GM23338 (cell line): Measurements from ENCODE around the gene LRRTM1. TPM values are rescaled to one million over a fixed set of nuclear protein-coding genes. Genes with fewer than 3 reads are reported as not detected.

ENCODE experiments used
- ATAC-seq: fragments of 200-7000 bp; cut with Tn5 transposase; 3 replicates; pipeline ENCODE4 v1.9.1; 2020
- DNase-seq: peaks from one replicate; pipeline ENCODE4 v3.0.0-alpha.2; 2015; ENCODE audit warnings: low spot score
- H2AFZ ChIP-seq: fragments of 200-600 bp; sonication (generic); 2 replicates; pipeline ENCODE4 v1.8.0; 2016; ENCODE audit warnings: antibody characterized with exemption, mild to moderate bottlenecking, moderate library complexity
- H3F3A ChIP-seq: fragments of 200-600 bp; sonication (generic); replicated peaks from 2 replicates; pipeline ENCODE4 v1.8.0; 2017; ENCODE audit warnings: antibody characterized with exemption, mixed run types, low read depth
- H3K27ac ChIP-seq: fragments of 200-600 bp; sonication (generic); 2 replicates; pipeline ENCODE4 v1.6.1; 2016; ENCODE audit warnings: low read depth
- H3K27me3 ChIP-seq: fragments of 200-600 bp; sonication (generic); 2 replicates; pipeline ENCODE4 v1.8.0; 2016; ENCODE audit warnings: mild to moderate bottlenecking, mixed run types, moderate library complexity; ENCODE audit not compliant: insufficient read depth
- H3K36me3 ChIP-seq: fragments of 200-600 bp; sonication (generic); 2 replicates; pipeline ENCODE4 v1.8.0; 2016; ENCODE audit warnings: mild to moderate bottlenecking; ENCODE audit not compliant: insufficient read depth
- H3K4me1 ChIP-seq: fragments of 200-600 bp; sonication (generic); 2 replicates; pipeline ENCODE4 v1.8.0; 2016; ENCODE audit warnings: mild to moderate bottlenecking, moderate library complexity; ENCODE audit not compliant: insufficient read depth
- H3K4me2 ChIP-seq: fragments of 200-600 bp; sonication (generic); 2 replicates; pipeline ENCODE4 v1.7.1; 2017; ENCODE audit warnings: mixed run types
- H3K4me3 ChIP-seq: fragments of 200-600 bp; sonication (generic); 2 replicates; pipeline ENCODE4 v1.6.1; 2016; ENCODE audit warnings: mixed run types
- H3K79me2 ChIP-seq: fragments of 200-600 bp; sonication (generic); replicated peaks from 2 replicates; pipeline ENCODE4 v1.8.0; 2017; ENCODE audit warnings: mild to moderate bottlenecking; ENCODE audit not compliant: insufficient read depth
- H3K9me2 ChIP-seq: fragments of 200-600 bp; sonication (generic); 2 replicates; pipeline ENCODE4 v1.8.0; 2017; ENCODE audit not compliant: insufficient read depth
- H4K20me1 ChIP-seq: fragments of 200-600 bp; sonication (generic); replicated peaks from 2 replicates; pipeline ENCODE4 v1.8.0; 2017; ENCODE audit warnings: mild to moderate bottlenecking; ENCODE audit not compliant: insufficient read depth
- H3K27ac Mint-ChIP-seq: 2 replicates; pipeline ENCODE4 v1.8.0; 2020; ENCODE audit warnings: inconsistent platforms, mild to moderate bottlenecking, moderate library complexity, mixed read lengths
- H3K27me3 Mint-ChIP-seq: 3 replicates; pipeline ENCODE4 v1.8.0; 2022; ENCODE audit warnings: low read depth, mild to moderate bottlenecking, moderate library complexity, mixed read lengths, inconsistent platforms; ENCODE audit not compliant: insufficient read depth, poor library complexity
- H3K36me3 Mint-ChIP-seq: 3 replicates; pipeline ENCODE4 v1.8.0; 2021; ENCODE audit warnings: low read depth, mild to moderate bottlenecking, inconsistent platforms, moderate library complexity, mixed read lengths
- H3K4me1 Mint-ChIP-seq: 3 replicates; pipeline ENCODE4 v1.8.0; 2020; ENCODE audit warnings: mild to moderate bottlenecking, inconsistent platforms, mixed read lengths
- H3K4me3 Mint-ChIP-seq: 3 replicates; pipeline ENCODE4 v1.8.0; 2021; ENCODE audit warnings: moderate library complexity, mild to moderate bottlenecking, inconsistent platforms, mixed read lengths
- H3K9me3 Mint-ChIP-seq: 3 replicates; pipeline ENCODE4 v1.8.0; 2020; ENCODE audit warnings: moderate library complexity, mild to moderate bottlenecking, inconsistent platforms, mixed read lengths
- EZH2 ChIP-seq: fragments of 200-600 bp; sonication (generic); IDR thresholded peaks from one replicate; pipeline ENCODE4 v1.8.0; 2017; ENCODE audit warnings: antibody characterized with exemption, mild to moderate bottlenecking, low read depth; ENCODE audit not compliant: unreplicated experiment
- polyA plus RNA-seq: library from polyadenylated mRNA; unstranded; fragments of >200 nt; fragmentation: Nextera tagmentation; extraction: Ambion mirVana; gene quantifications from 2 replicates; pipeline ENCODE4 v1.2.1, GENCODE V29; 2016
- total RNA-seq: library from RNA; depleted of rRNA; stranded (reverse); fragments of >200 nt; shearing (Covaris generic); gene quantifications from 2 replicates; pipeline ENCODE4 v1.2.3, GENCODE V29; 2014
- TF ChIP-seq, protein P1 (sequence below): fragments of 250-450 bp; sonication (Bioruptor Pico); IDR thresholded peaks from 2 replicates; pipeline ENCODE4 v1.5.0; 2020; ENCODE audit warnings: mild to moderate bottlenecking, moderate library complexity

Gene LRRTM1
- total and polyA plus RNA-seq, 2 experiments from 2014 or later = 0.34 to 1.3 TPM

DNA sequence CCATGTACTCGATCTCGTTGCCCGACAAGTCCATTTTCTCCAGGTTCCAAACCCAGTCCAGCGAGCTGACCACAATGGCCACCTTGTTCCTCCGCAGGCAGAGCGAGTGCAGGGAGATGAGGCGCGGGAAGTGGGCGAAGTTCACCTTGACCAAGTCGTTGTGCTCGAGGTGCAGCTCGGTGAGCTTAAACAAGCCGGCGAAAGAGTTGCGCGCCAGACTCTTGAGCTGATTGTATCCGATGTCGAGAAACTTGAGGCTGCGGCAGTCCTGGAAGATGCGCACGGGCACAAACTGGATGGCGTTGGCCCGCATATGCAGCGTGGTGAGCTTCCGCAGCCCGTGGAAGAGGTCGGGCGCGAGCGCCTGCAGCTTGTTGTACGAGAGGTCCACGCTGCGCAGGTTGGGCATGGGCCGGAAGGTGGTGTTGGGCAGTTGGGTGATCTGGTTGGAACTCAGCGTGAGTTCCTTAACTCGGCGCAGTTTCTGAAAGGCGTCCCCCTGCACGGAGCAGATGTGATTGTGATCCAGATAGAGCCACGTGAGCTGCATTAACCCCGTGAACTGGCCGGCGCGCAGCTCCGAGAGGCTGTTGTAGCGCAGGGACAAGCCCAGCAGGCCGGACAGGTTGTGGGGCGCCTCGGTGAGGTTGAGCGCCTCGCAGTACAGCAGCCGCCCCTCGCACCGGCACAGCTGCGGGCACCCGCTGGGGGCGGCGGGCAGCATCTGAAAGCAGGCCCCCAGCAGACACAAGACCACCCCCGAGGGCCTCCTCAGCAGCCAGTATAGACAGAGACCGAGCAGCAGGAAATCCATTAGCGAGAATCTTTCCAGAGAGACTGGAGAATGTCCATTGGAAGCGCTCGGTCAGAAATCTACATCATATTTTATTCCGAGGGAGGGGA, 1.3 kb downstream of the LRRTM1 start:
- H3K27ac Mint-ChIP-seq = no peak overlapping the region

More for the DNA sequence above, 1.3 kb downstream of the LRRTM1 start:
- Histone ChIP-seq H3K4me3 (peak overlapping the region; percentile 70), H3K4me2 (peak overlapping the region; percentile 88), H3K9me2 (no peaks in the 10 kb centered on the region), H3K79me2 (no peaks in the 10 kb centered on the region), H4K20me1 (no peaks in the 10 kb centered on the region; the same call in 1 of the 2 replicates), H3K27me3 (peaks cover 85% of the 10 kb centered on the region), H3K27ac (no peak overlapping the region), H2AFZ (peak overlapping the region; percentile 93), H3F3A (0 out of 2 replicates have a peak, but pooled peaks cover 6% of the 10 kb centered on the region), H3K4me1 (peaks cover 57% of the 10 kb centered on the region), H3K36me3 (no peaks in the 10 kb centered on the region)
- H3K27me3 Mint-ChIP-seq = peaks cover 70% of the 10 kb centered on the region
- peak; percentile 90 for TF ChIP-seq EZH2
- TF ChIP-seq, protein P1, sequence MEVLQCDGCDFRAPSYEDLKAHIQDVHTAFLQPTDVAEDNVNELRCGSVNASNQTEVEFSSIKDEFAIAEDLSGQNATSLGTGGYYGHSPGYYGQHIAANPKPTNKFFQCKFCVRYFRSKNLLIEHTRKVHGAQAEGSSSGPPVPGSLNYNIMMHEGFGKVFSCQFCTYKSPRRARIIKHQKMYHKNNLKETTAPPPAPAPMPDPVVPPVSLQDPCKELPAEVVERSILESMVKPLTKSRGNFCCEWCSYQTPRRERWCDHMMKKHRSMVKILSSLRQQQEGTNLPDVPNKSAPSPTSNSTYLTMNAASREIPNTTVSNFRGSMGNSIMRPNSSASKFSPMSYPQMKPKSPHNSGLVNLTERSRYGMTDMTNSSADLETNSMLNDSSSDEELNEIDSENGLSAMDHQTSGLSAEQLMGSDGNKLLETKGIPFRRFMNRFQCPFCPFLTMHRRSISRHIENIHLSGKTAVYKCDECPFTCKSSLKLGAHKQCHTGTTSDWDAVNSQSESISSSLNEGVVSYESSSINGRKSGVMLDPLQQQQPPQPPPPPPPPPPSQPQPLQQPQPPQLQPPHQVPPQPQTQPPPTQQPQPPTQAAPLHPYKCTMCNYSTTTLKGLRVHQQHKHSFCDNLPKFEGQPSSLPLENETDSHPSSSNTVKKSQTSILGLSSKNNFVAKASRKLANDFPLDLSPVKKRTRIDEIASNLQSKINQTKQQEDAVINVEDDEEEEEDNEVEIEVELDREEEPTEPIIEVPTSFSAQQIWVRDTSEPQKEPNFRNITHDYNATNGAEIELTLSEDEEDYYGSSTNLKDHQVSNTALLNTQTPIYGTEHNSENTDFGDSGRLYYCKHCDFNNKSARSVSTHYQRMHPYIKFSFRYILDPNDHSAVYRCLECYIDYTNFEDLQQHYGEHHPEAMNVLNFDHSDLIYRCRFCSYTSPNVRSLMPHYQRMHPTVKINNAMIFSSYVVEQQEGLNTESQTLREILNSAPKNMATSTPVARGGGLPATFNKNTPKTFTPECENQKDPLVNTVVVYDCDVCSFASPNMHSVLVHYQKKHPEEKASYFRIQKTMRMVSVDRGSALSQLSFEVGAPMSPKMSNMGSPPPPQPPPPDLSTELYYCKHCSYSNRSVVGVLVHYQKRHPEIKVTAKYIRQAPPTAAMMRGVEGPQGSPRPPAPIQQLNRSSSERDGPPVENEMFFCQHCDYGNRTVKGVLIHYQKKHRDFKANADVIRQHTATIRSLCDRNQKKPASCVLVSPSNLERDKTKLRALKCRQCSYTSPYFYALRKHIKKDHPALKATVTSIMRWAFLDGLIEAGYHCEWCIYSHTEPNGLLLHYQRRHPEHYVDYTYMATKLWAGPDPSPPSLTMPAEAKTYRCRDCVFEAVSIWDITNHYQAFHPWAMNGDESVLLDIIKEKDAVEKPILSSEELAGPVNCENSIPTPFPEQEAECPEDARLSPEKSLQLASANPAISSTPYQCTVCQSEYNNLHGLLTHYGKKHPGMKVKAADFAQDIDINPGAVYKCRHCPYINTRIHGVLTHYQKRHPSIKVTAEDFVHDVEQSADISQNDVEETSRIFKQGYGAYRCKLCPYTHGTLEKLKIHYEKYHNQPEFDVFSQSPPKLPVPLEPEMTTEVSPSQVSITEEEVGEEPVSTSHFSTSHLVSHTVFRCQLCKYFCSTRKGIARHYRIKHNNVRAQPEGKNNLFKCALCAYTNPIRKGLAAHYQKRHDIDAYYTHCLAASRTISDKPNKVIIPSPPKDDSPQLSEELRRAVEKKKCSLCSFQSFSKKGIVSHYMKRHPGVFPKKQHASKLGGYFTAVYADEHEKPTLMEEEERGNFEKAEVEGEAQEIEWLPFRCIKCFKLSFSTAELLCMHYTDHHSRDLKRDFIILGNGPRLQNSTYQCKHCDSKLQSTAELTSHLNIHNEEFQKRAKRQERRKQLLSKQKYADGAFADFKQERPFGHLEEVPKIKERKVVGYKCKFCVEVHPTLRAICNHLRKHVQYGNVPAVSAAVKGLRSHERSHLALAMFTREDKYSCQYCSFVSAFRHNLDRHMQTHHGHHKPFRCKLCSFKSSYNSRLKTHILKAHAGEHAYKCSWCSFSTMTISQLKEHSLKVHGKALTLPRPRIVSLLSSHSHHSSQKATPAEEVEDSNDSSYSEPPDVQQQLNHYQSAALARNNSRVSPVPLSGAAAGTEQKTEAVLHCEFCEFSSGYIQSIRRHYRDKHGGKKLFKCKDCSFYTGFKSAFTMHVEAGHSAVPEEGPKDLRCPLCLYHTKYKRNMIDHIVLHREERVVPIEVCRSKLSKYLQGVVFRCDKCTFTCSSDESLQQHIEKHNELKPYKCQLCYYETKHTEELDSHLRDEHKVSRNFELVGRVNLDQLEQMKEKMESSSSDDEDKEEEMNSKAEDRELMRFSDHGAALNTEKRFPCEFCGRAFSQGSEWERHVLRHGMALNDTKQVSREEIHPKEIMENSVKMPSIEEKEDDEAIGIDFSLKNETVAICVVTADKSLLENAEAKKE (CRISPR knock-in tag) = no peak
- ATAC-seq = peak; percentile 65
- no peaks in the 10 kb centered on the region; the same call in 2 of the 3 replicates for H3K36me3 Mint-ChIP-seq
- H3K4me1 Mint-ChIP-seq = peaks cover 67% of the 10 kb centered on the region
- peak; percentile 67 for DNase-seq
- H3K4me3 Mint-ChIP-seq = peak overlapping the region; percentile 72
- H3K9me3 Mint-ChIP-seq = no peaks in the 10 kb centered on the region
